ENCODE measurements around the gene MANF. TPM values are rescaled to one million over a fixed set of nuclear protein-coding genes. Genes with fewer than 3 reads are reported as not detected.

The MANF gene
- total and polyA plus RNA-seq, 2 donors (not counting 1 experiment from before 2014, with no cell fraction given) = 19.8 to 29.7 TPM

- intact Hi-C loops (cut with micrococcal nuclease) = loop anchor here (10.0 kb wide), 1 partner anchor 1141 kb away; the partner anchor contains the start of genes NT5DC2 and UQCC5
- H3K9me3 ChIP-seq (ENCODE audit: control extremely low read depth in 1 of 3, control insufficient read depth in 2 of 3, insufficient read depth in 1 of 3, low read length in 2 of 3) = no peaks in the 10 kb centered on the region
- peaks cover 55% of the 10 kb centered on the region for H4K20me1 ChIP-seq (ENCODE audit: control insufficient read depth, insufficient read depth, low read length, poor library complexity, severe bottlenecking)
- WGBS (ENCODE audit: insufficient coverage) = 93% methylated on average over 14 of the region's 14 CpGs
- H3K79me2 ChIP-seq (ENCODE audit: control insufficient read depth, insufficient read depth, low read length) = peaks cover 50% of the 10 kb centered on the region
- no peak overlapping the region for H3K27ac ChIP-seq (ENCODE audit: low read length in 2 of 2)
- H3K4me3 ChIP-seq (ENCODE audit: control extremely low read depth in 1 of 5, extremely low read depth in 1 of 5, insufficient read depth in 1 of 5, low read depth in 2 of 5, low read length in 4 of 5) = no peak overlapping the region
- TF ChIP-seq CTCF (IDR thresholded peaks at IDR 0.05) = no peak
- no peak for TF ChIP-seq EZH2 (IDR thresholded peaks at IDR 0.05; ENCODE audit: borderline replicate concordance, insufficient read depth, low read depth, low read length, poor library complexity, severe bottlenecking)
- H3K4me1 Mint-ChIP-seq = peaks cover 46% of the 10 kb centered on the region
- H3K9me3 Mint-ChIP-seq (ENCODE audit: insufficient read depth) = no peaks in the 10 kb centered on the region
- no peak overlapping the region for H3K4me2 ChIP-seq (replicated peaks; ENCODE audit: low read depth, low read length, poor library complexity, severe bottlenecking)
- DNase-seq = no peak
- H3K27ac Mint-ChIP-seq = peak overlapping the region; percentile 26
- no peak for ATAC-seq (ENCODE audit: low read depth)
- no peaks in the 10 kb centered on the region for H3K27me3 ChIP-seq (replicated peaks in 1 of 4; ENCODE audit: control extremely low read depth in 1 of 4, control insufficient read depth in 3 of 4, insufficient read depth in 4 of 4, low read length in 3 of 4)
- H3K4me3 Mint-ChIP-seq = peak overlapping the region; percentile 54
- CTCF ChIA-PET = interaction anchor here (1.0 to 1.2 kb wide), 3 partner anchors 12 to 289 kb away, joined by 3 read pairs; no protein-coding TSS in a partner anchor
- POLR2A ChIA-PET = no interaction called here
- peaks cover 18 to 33% of the 10 kb centered on the region in 2 donors for H3K4me1 ChIP-seq (ENCODE audit: control insufficient read depth in 2 of 2, insufficient read depth in 2 of 2, low read length in 2 of 2)
- H3K9ac ChIP-seq (ENCODE audit: low read length) = no peak overlapping the region
- no peak overlapping the region for H2AFZ ChIP-seq (ENCODE audit: insufficient read depth, low read depth, low read length, poor library complexity, severe bottlenecking)
- peaks cover 1 to 65% of the 10 kb centered on the region in 2 experiments for H3K36me3 ChIP-seq (replicated peaks in 1 of 2; ENCODE audit: control extremely low read depth in 1 of 2, control insufficient read depth in 1 of 2, extremely low read depth in 1 of 2, insufficient read depth in 2 of 2, low read length in 1 of 2)
- H3K27me3 Mint-ChIP-seq = no peaks in the 10 kb centered on the region
These were observed 8.5 kb downstream of the MANF start for GRCh38 chr3:51393564-51393963.

DNA sequence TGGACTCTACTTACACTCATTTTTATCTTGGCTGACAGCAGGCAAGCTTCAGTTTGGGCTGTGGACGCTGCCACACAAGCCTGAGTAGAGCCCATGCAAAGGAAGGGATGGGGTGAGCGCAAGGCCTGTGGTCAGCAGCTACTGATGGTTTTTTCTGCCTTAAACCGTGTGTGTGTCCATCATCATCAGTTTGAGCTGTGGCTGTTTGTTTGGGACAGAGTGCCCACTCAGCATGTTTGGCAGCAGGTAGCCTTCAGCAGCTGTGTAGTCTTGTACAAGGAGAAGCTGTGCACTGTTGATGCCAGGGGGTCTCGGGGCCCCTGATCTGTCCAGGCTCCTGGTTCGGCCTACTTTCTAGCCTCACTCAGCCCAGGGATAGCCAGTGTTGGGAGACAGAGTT lies 9.4 kb downstream of the MANF start:
- WGBS (ENCODE audit: insufficient coverage) = 86% methylated on average over 3 of the region's 5 CpGs

More for the DNA sequence above, 9.4 kb downstream of the MANF start:
- Mint-ChIP-seq H3K9me3 (ENCODE audit: insufficient read depth) (no peaks in the 10 kb centered on the region), H3K4me3 (no peak overlapping the region), H3K27ac (no peak overlapping the region), H3K27me3 (no peaks in the 10 kb centered on the region), H3K4me1 (peaks cover 42% of the 10 kb centered on the region)
- ChIA-PET CTCF (interaction anchor here (1.2 to 2.0 kb wide), 2 partner anchors 11 to 107 kb away, joined by 3 to 5 read pairs; no protein-coding TSS in a partner anchor), POLR2A (no interaction called here)
- Histone ChIP-seq H3K9me3 (ENCODE audit: control extremely low read depth in 1 of 3, control insufficient read depth in 2 of 3, insufficient read depth in 1 of 3, low read length in 2 of 3) (no peaks in the 10 kb centered on the region), H3K9ac (ENCODE audit: low read length) (no peak overlapping the region), H3K4me3 (ENCODE audit: control extremely low read depth in 1 of 5, extremely low read depth in 1 of 5, insufficient read depth in 1 of 5, low read depth in 2 of 5, low read length in 4 of 5) (no peak overlapping the region), H3K36me3 (replicated peaks in 1 of 2; ENCODE audit: control extremely low read depth in 1 of 2, control insufficient read depth in 1 of 2, extremely low read depth in 1 of 2, insufficient read depth in 2 of 2, low read length in 1 of 2) (peaks cover 1 to 66% of the 10 kb centered on the region in 2 experiments), H4K20me1 (ENCODE audit: control insufficient read depth, insufficient read depth, low read length, poor library complexity, severe bottlenecking) (peaks cover 55% of the 10 kb centered on the region), H3K27me3 (replicated peaks in 1 of 4; ENCODE audit: control extremely low read depth in 1 of 4, control insufficient read depth in 3 of 4, insufficient read depth in 4 of 4, low read length in 3 of 4) (no peaks in the 10 kb centered on the region), H3K4me2 (replicated peaks; ENCODE audit: low read depth, low read length, poor library complexity, severe bottlenecking) (no peak overlapping the region), H3K27ac (ENCODE audit: low read length in 2 of 2) (peak overlapping the region in 1 of 2 donors; percentile 48), H2AFZ (ENCODE audit: insufficient read depth, low read depth, low read length, poor library complexity, severe bottlenecking) (no peak overlapping the region), H3K79me2 (ENCODE audit: control insufficient read depth, insufficient read depth, low read length) (peaks cover 50% of the 10 kb centered on the region), H3K4me1 (ENCODE audit: control insufficient read depth in 2 of 2, insufficient read depth in 2 of 2, low read length in 2 of 2) (peaks cover 18 to 29% of the 10 kb centered on the region in 2 donors)
- ATAC-seq (ENCODE audit: low read depth) (no peak), DNase-seq (no peak)
- TF ChIP-seq CTCF (IDR thresholded peaks at IDR 0.05) (no peak), EZH2 (IDR thresholded peaks at IDR 0.05; ENCODE audit: borderline replicate concordance, insufficient read depth, low read depth, low read length, poor library complexity, severe bottlenecking) (no peak)
- intact Hi-C loops (cut with micrococcal nuclease) = loop anchor here (10.0 kb wide), 1 partner anchor 1140 kb away; the partner anchor contains the start of genes NT5DC2 and UQCC5
